Activated naive CD4-positive, alpha-beta T cell treated with anti-CD3 and anti-CD28 coated beads, Interleukin-2, amount 10 ng/mL, durations not matched to agents 7 days and 5 days (primary cell): ENCODE data around the gene MEF2C.

ENCODE experiments used
- CTCF ChIA-PET: fragments of 350-600 bp; sonication (Branson Sonifier 250); formaldehyde crosslinking; loops from one replicate; lab custom pipeline; 2021; ENCODE audit warnings: antibody characterized with exemption; lab: Charles Lee
- DNase-seq: peaks from one replicate; pipeline ENCODE4 v3.0.0-alpha.2; 2020
- H3K27ac Mint-ChIP-seq: one replicate; pipeline ENCODE4 v1.8.0; 2021; ENCODE audit warnings: mild to moderate bottlenecking, moderate library complexity, mixed read lengths
- H3K27me3 Mint-ChIP-seq: one replicate; pipeline ENCODE4 v1.8.0; 2021; ENCODE audit warnings: mild to moderate bottlenecking, mixed read lengths
- H3K36me3 Mint-ChIP-seq: one replicate; pipeline ENCODE4 v1.8.0; 2021; ENCODE audit warnings: mixed read lengths
- H3K4me1 Mint-ChIP-seq: one replicate; pipeline ENCODE4 v1.8.0; 2021; ENCODE audit warnings: mixed read lengths
- H3K4me3 Mint-ChIP-seq: one replicate; pipeline ENCODE4 v1.8.0; 2021; ENCODE audit warnings: mild to moderate bottlenecking, moderate library complexity, mixed read lengths
- H3K9me3 Mint-ChIP-seq: one replicate; pipeline ENCODE4 v1.8.0; 2021; ENCODE audit warnings: mixed read lengths

Gene MEF2C

GRCh38 chr5:88837222-88837621 is 45.8 kb downstream of the MEF2C start:
- Mint-ChIP-seq H3K36me3 (no peaks in the 10 kb centered on the region), H3K27me3 (peaks cover 3% of the 10 kb centered on the region), H3K4me3 (no peak overlapping the region), H3K9me3 (no peaks in the 10 kb centered on the region), H3K27ac (no peak overlapping the region), H3K4me1 (peaks cover 2% of the 10 kb centered on the region)
- CTCF ChIA-PET = interaction anchor here (0.7 to 0.9 kb wide), 2 partner anchors 9 to 15 kb away, joined by 3 to 4 read pairs; no protein-coding TSS in a partner anchor
- DNase-seq = no peak

GRCh38 chr5:88836195-88836838 is 46.7 kb downstream of the MEF2C start:
- Mint-ChIP-seq H3K4me1 (peaks cover 2% of the 10 kb centered on the region), H3K27ac (no peak overlapping the region), H3K9me3 (no peaks in the 10 kb centered on the region), H3K36me3 (no peaks in the 10 kb centered on the region), H3K4me3 (no peak overlapping the region), H3K27me3 (peaks cover 2% of the 10 kb centered on the region)
- CTCF ChIA-PET = interaction anchor here (0.9 kb wide), 1 partner anchor 8 kb away, joined by 3 read pairs; no protein-coding TSS in a partner anchor
- DNase-seq = no peak

GRCh38 chr5:88834499-88834898 is 48.5 kb downstream of the MEF2C start:
- no peaks in the 10 kb centered on the region for H3K9me3 Mint-ChIP-seq
- CTCF ChIA-PET = no interaction called here
- no peaks in the 10 kb centered on the region for H3K36me3 Mint-ChIP-seq
- H3K27ac Mint-ChIP-seq = no peak overlapping the region
- peaks cover 11% of the 10 kb centered on the region for H3K4me1 Mint-ChIP-seq
- H3K4me3 Mint-ChIP-seq = no peak overlapping the region
- H3K27me3 Mint-ChIP-seq = no peaks in the 10 kb centered on the region
- no peak for DNase-seq

- Mint-ChIP-seq H3K27me3 (no peaks in the 10 kb centered on the region), H3K27ac (no peak overlapping the region), H3K36me3 (no peaks in the 10 kb centered on the region), H3K4me1 (peaks cover 15% of the 10 kb centered on the region), H3K4me3 (no peak overlapping the region), H3K9me3 (no peaks in the 10 kb centered on the region)
- CTCF ChIA-PET = no interaction called here
- DNase-seq = no peak
Observed at GRCh38 chr5:88834131-88834462, 48.9 kb downstream of the MEF2C start.

GRCh38 chr5:88833371-88834130 is 49.4 kb downstream of the MEF2C start:
- H3K27ac Mint-ChIP-seq = no peak overlapping the region

GRCh38 chr5:88831816-88832215 is 51.2 kb downstream of the MEF2C start:
- no peak overlapping the region for H3K27ac Mint-ChIP-seq
- no peaks in the 10 kb centered on the region for H3K9me3 Mint-ChIP-seq
- DNase-seq = no peak
- H3K36me3 Mint-ChIP-seq = no peaks in the 10 kb centered on the region
- peaks cover 36% of the 10 kb centered on the region for H3K4me1 Mint-ChIP-seq
- no peak overlapping the region for H3K4me3 Mint-ChIP-seq
- H3K27me3 Mint-ChIP-seq = peaks cover 4% of the 10 kb centered on the region
- CTCF ChIA-PET = no interaction called here

More at GRCh38 chr5:88833371-88834130, 49.4 kb downstream of the MEF2C start:
- no peaks in the 10 kb centered on the region for H3K36me3 Mint-ChIP-seq
- H3K9me3 Mint-ChIP-seq = no peaks in the 10 kb centered on the region
- H3K27me3 Mint-ChIP-seq = no peaks in the 10 kb centered on the region
- CTCF ChIA-PET = no interaction called here
- DNase-seq = peak; percentile 29
- H3K4me3 Mint-ChIP-seq = no peak overlapping the region
- H3K4me1 Mint-ChIP-seq = peaks cover 19% of the 10 kb centered on the region

GRCh38 chr5:88830567-88830966 is 52.4 kb downstream of the MEF2C start:
- H3K9me3 Mint-ChIP-seq = no peaks in the 10 kb centered on the region
- peaks cover 4% of the 10 kb centered on the region for H3K27me3 Mint-ChIP-seq
- CTCF ChIA-PET = no interaction called here
- peak; percentile 22 for DNase-seq
- H3K4me3 Mint-ChIP-seq = no peak overlapping the region
- H3K4me1 Mint-ChIP-seq = peaks cover 45% of the 10 kb centered on the region
- no peak overlapping the region for H3K27ac Mint-ChIP-seq
- H3K36me3 Mint-ChIP-seq = no peaks in the 10 kb centered on the region

- Mint-ChIP-seq H3K36me3 (no peaks in the 10 kb centered on the region), H3K4me1 (peaks cover 45% of the 10 kb centered on the region), H3K27me3 (peaks cover 4% of the 10 kb centered on the region), H3K4me3 (no peak overlapping the region), H3K27ac (no peak overlapping the region), H3K9me3 (no peaks in the 10 kb centered on the region)
- CTCF ChIA-PET = no interaction called here
- no peak for DNase-seq
Observed at GRCh38 chr5:88829775-88830174, 53.2 kb downstream of the MEF2C start.

GRCh38 chr5:88829054-88829453 is 53.9 kb downstream of the MEF2C start:
- H3K4me1 Mint-ChIP-seq = peaks cover 45% of the 10 kb centered on the region
- no peaks in the 10 kb centered on the region for H3K9me3 Mint-ChIP-seq
- no peak overlapping the region for H3K27ac Mint-ChIP-seq
- no peaks in the 10 kb centered on the region for H3K36me3 Mint-ChIP-seq
- H3K4me3 Mint-ChIP-seq = no peak overlapping the region
- peaks cover 4% of the 10 kb centered on the region for H3K27me3 Mint-ChIP-seq
- CTCF ChIA-PET = interaction anchor here (1.1 to 1.5 kb wide), 2 partner anchors 8 to 100 kb away, joined by 3 read pairs; no protein-coding TSS in a partner anchor
- DNase-seq = no peak

GRCh38 chr5:88827997-88828396 is 55.0 kb downstream of the MEF2C start:
- Mint-ChIP-seq H3K9me3 (no peaks in the 10 kb centered on the region), H3K4me3 (no peak overlapping the region), H3K27me3 (peaks cover 8% of the 10 kb centered on the region), H3K36me3 (no peaks in the 10 kb centered on the region), H3K4me1 (peaks cover 42% of the 10 kb centered on the region), H3K27ac (no peak overlapping the region)
- DNase-seq = no peak
- CTCF ChIA-PET = interaction anchor here (1.1 to 1.5 kb wide), 2 partner anchors 9 to 99 kb away, joined by 3 read pairs; no protein-coding TSS in a partner anchor

GRCh38 chr5:88826646-88827585 is 56.1 kb downstream of the MEF2C start:
- no peaks in the 10 kb centered on the region for H3K36me3 Mint-ChIP-seq
- no peak overlapping the region for H3K4me3 Mint-ChIP-seq
- H3K9me3 Mint-ChIP-seq = no peaks in the 10 kb centered on the region
- peaks cover 42% of the 10 kb centered on the region for H3K4me1 Mint-ChIP-seq
- no peak for DNase-seq
- peaks cover 8% of the 10 kb centered on the region for H3K27me3 Mint-ChIP-seq
- H3K27ac Mint-ChIP-seq = no peak overlapping the region
- CTCF ChIA-PET = no interaction called here

GRCh38 chr5:88825584-88826315 is 57.2 kb downstream of the MEF2C start:
- Mint-ChIP-seq H3K4me1 (peaks cover 42% of the 10 kb centered on the region), H3K9me3 (no peaks in the 10 kb centered on the region), H3K36me3 (no peaks in the 10 kb centered on the region), H3K27ac (no peak overlapping the region), H3K27me3 (peaks cover 8% of the 10 kb centered on the region), H3K4me3 (no peak overlapping the region)
- CTCF ChIA-PET = no interaction called here
- DNase-seq = no peak

- H3K4me3 Mint-ChIP-seq = no peak overlapping the region
- DNase-seq = no peak
- CTCF ChIA-PET = interaction anchor here (0.6 kb wide), 1 partner anchor 95 kb away, joined by 3 read pairs; no protein-coding TSS in a partner anchor
Observed at GRCh38 chr5:88824892-88825583, 57.9 kb downstream of the MEF2C start.

More at GRCh38 chr5:88824892-88825583, 57.9 kb downstream of the MEF2C start:
- Mint-ChIP-seq H3K9me3 (no peaks in the 10 kb centered on the region), H3K36me3 (no peaks in the 10 kb centered on the region), H3K4me1 (peaks cover 38% of the 10 kb centered on the region), H3K27ac (no peak overlapping the region), H3K27me3 (peaks cover 8% of the 10 kb centered on the region)
